GM19467 (cell line): Measurements from ENCODE around the gene C1orf159.

Source experiments
- ATAC-seq: cut with Tn5 transposase; IDR thresholded peaks from one replicate; pipeline ENCODE4 v1.9.1; 2021; ENCODE audit warnings: mild to moderate bottlenecking, moderate library complexity; ENCODE audit not compliant: unreplicated experiment

C1orf159 gene

GRCh38 chr1:1132956-1133750, 17.3 kb upstream of the C1orf159 start:
- no peak for ATAC-seq

- no peak for ATAC-seq
Measured at GRCh38 chr1:1132042-1132950, 16.4 kb upstream of the C1orf159 start.

- ATAC-seq = no peak
Measured at GRCh38 chr1:1130206-1131120, 14.6 kb upstream of the C1orf159 start.

GRCh38 chr1:1129381-1129821, 13.5 kb upstream of the C1orf159 start:
- no peak for ATAC-seq

GRCh38 chr1:1128454-1129139, 12.7 kb upstream of the C1orf159 start:
- no peak for ATAC-seq

- no peak for ATAC-seq
Measured at GRCh38 chr1:1127551-1128451, 11.9 kb upstream of the C1orf159 start.

- ATAC-seq = no peak
Measured at GRCh38 chr1:1125945-1126344, 10.1 kb upstream of the C1orf159 start.

- ATAC-seq = no peak
Measured at GRCh38 chr1:1124786-1125642, 9.1 kb upstream of the C1orf159 start.

GRCh38 chr1:1124508-1124785, 8.6 kb upstream of the C1orf159 start:
- ATAC-seq = no peak

- no peak for ATAC-seq
Measured at GRCh38 chr1:1123581-1124507, 8.0 kb upstream of the C1orf159 start.

- no peak for ATAC-seq
Measured at GRCh38 chr1:1122981-1123480, 7.1 kb upstream of the C1orf159 start.

- no peak for ATAC-seq
Measured at GRCh38 chr1:1122078-1122811, 6.4 kb upstream of the C1orf159 start.

- no peak for ATAC-seq
Measured at GRCh38 chr1:1121611-1122077, 5.8 kb upstream of the C1orf159 start.

GRCh38 chr1:1120866-1121591, 5.1 kb upstream of the C1orf159 start:
- no peak for ATAC-seq

GRCh38 chr1:1120096-1120495, 4.2 kb upstream of the C1orf159 start:
- ATAC-seq = no peak
